Uterus (tissue), 2 donors: ENCODE measurements around the gene PPM1G.

Source experiments
- POLR2A ChIP-seq, 2 donors: fragments of 450-650 bp; IDR thresholded peaks; one replicate each; pipeline ENCODE4 v1.6.1; 2016; ENCODE audit warnings: antibody characterized with exemption in 2 of 2, mild to moderate bottlenecking in 1 of 2, moderate library complexity in 1 of 2
- TF ChIP-seq, protein P1 (sequence below), 4 experiments: fragments of 200-600 bp in 2 of 4; fragments of 450-650 bp in 2 of 4; sonication (generic) in 2 of 4; IDR thresholded peaks; one replicate each; pipeline ENCODE4 v1.5.1; 2016 to 2019; ENCODE audit warnings: antibody characterized with exemption in 4 of 4, mild to moderate bottlenecking in 2 of 4, moderate library complexity in 1 of 4

GRCh38 chr2:27409321-27410073 lies at the start of gene PPM1G:
- TF ChIP-seq, protein P1, sequence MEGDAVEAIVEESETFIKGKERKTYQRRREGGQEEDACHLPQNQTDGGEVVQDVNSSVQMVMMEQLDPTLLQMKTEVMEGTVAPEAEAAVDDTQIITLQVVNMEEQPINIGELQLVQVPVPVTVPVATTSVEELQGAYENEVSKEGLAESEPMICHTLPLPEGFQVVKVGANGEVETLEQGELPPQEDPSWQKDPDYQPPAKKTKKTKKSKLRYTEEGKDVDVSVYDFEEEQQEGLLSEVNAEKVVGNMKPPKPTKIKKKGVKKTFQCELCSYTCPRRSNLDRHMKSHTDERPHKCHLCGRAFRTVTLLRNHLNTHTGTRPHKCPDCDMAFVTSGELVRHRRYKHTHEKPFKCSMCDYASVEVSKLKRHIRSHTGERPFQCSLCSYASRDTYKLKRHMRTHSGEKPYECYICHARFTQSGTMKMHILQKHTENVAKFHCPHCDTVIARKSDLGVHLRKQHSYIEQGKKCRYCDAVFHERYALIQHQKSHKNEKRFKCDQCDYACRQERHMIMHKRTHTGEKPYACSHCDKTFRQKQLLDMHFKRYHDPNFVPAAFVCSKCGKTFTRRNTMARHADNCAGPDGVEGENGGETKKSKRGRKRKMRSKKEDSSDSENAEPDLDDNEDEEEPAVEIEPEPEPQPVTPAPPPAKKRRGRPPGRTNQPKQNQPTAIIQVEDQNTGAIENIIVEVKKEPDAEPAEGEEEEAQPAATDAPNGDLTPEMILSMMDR (IDR thresholded peaks at IDR 0.05): peak in 1 of 4 experiments; percentile 18
- TF ChIP-seq POLR2A (IDR thresholded peaks at IDR 0.05): peak in 1 of 2 donors; percentile 59
